Measurements from ENCODE around the gene POU2F1. TPM values are rescaled to one million over a fixed set of nuclear protein-coding genes. Genes with fewer than 3 reads are reported as not detected.

Gene POU2F1
- total and polyA plus RNA-seq, 2 donors (not counting 3 experiments of a cell fraction or from before 2014, with no cell fraction given), result 6.0 to 12.9 TPM

GRCh38 chr1:167446966-167447365 lies 226.3 kb downstream of the POU2F1 start:
- DNase-seq (ENCODE audit: low read depth, low spot score) (no peak), FAIRE-seq (no peak)
- Histone ChIP-seq H2AFZ (ENCODE audit: low read depth, low read length) (no peak overlapping the region), H3K27me3 (ENCODE audit: control insufficient read depth in 2 of 2, insufficient read depth in 2 of 2, low read length in 2 of 2) (peaks cover 0 to 4% of the 10 kb centered on the region in 2 experiments), H3K9me1 (replicated peaks; ENCODE audit: control insufficient read depth, extremely low read depth, insufficient read depth, low read length) (no peaks in the 10 kb centered on the region), H4K20me1 (replicated peaks; ENCODE audit: control insufficient read depth, extremely low read depth, insufficient read depth, low read length) (no peaks in the 10 kb centered on the region), H3K4me3 (replicated peaks in 1 of 3; ENCODE audit: insufficient read depth in 1 of 3, low read depth in 1 of 3, low read length in 3 of 3) (no peak overlapping the region), H3K79me2 (ENCODE audit: control insufficient read depth, insufficient read depth, low read length) (no peaks in the 10 kb centered on the region), H3K27ac (ENCODE audit: insufficient read depth, low read depth, low read length) (no peak overlapping the region), H3K36me3 (ENCODE audit: control insufficient read depth in 2 of 2, extremely low read depth in 1 of 2, insufficient read depth in 2 of 2, low read length in 2 of 2) (no peaks in the 10 kb centered on the region), H3K9me3 (replicated peaks; ENCODE audit: control insufficient read depth, insufficient read depth, low read length) (no peaks in the 10 kb centered on the region), H3K9ac (replicated peaks; ENCODE audit: extremely low read depth, insufficient read depth, low read length) (no peak overlapping the region), H3K4me2 (ENCODE audit: insufficient read depth, low read length) (no peak overlapping the region), H3K4me1 (ENCODE audit: control insufficient read depth, extremely low read depth, insufficient read depth, low read length) (no peaks in the 10 kb centered on the region)
- intact Hi-C loops (cut with micrococcal nuclease), result loop anchor here (10.0 kb wide), 1 partner anchor 238 kb away; no protein-coding TSS in a partner anchor
- no peak for TF ChIP-seq MYC (IDR thresholded peaks at IDR 0.05; ENCODE audit: low read depth, low read length)
- no peak for TF ChIP-seq POLR2A (IDR thresholded peaks at IDR 0.05; ENCODE audit: low read depth, low read length)
- TF ChIP-seq FOS (IDR thresholded peaks at IDR 0.05; ENCODE audit: borderline replicate concordance, insufficient read depth, low read length), result no peak
- POLR2A ChIA-PET, result interaction anchor here (0.6 kb wide), 1 partner anchor 151 kb away, joined by 3 read pairs; no protein-coding TSS in a partner anchor
- BruUV-seq (replicated peaks), result no TSS peak
- dilution Hi-C loops (cut with MboI; ENCODE audit: extremely low pct_ligation_motif_present, low sequenced_read_pairs), result no loop called here
- CTCF ChIA-PET, result interaction anchor here (0.9 to 2.2 kb wide), 2 partner anchors 21 to 179 kb away, joined by 5 to 9 read pairs; no protein-coding TSS in a partner anchor

- ChIA-PET POLR2A (interaction anchor here (0.6 kb wide), 1 partner anchor 151 kb away, joined by 3 read pairs; no protein-coding TSS in a partner anchor), CTCF (interaction anchor here (0.9 to 2.2 kb wide), 2 partner anchors 21 to 180 kb away, joined by 5 to 9 read pairs; no protein-coding TSS in a partner anchor)
- Histone ChIP-seq H3K36me3 (ENCODE audit: control insufficient read depth in 2 of 2, extremely low read depth in 1 of 2, insufficient read depth in 2 of 2, low read length in 2 of 2) (no peaks in the 10 kb centered on the region), H3K4me2 (ENCODE audit: insufficient read depth, low read length) (no peak overlapping the region), H3K27ac (ENCODE audit: insufficient read depth, low read depth, low read length) (no peak overlapping the region), H2AFZ (ENCODE audit: low read depth, low read length) (no peak overlapping the region), H3K9me3 (replicated peaks; ENCODE audit: control insufficient read depth, insufficient read depth, low read length) (no peaks in the 10 kb centered on the region), H3K79me2 (ENCODE audit: control insufficient read depth, insufficient read depth, low read length) (no peaks in the 10 kb centered on the region), H4K20me1 (replicated peaks; ENCODE audit: control insufficient read depth, extremely low read depth, insufficient read depth, low read length) (no peaks in the 10 kb centered on the region), H3K27me3 (ENCODE audit: control insufficient read depth in 2 of 2, insufficient read depth in 2 of 2, low read length in 2 of 2) (peaks cover 0 to 4% of the 10 kb centered on the region in 2 experiments), H3K9me1 (replicated peaks; ENCODE audit: control insufficient read depth, extremely low read depth, insufficient read depth, low read length) (no peaks in the 10 kb centered on the region), H3K4me3 (replicated peaks in 1 of 3; ENCODE audit: insufficient read depth in 1 of 3, low read depth in 1 of 3, low read length in 3 of 3) (no peak overlapping the region), H3K4me1 (ENCODE audit: control insufficient read depth, extremely low read depth, insufficient read depth, low read length) (no peaks in the 10 kb centered on the region), H3K9ac (replicated peaks; ENCODE audit: extremely low read depth, insufficient read depth, low read length) (no peak overlapping the region)
- intact Hi-C loops (cut with micrococcal nuclease), result loop anchor here (10.0 kb wide), 1 partner anchor 237 kb away; no protein-coding TSS in a partner anchor
- BruUV-seq (replicated peaks), result no TSS peak
- DNase-seq (ENCODE audit: low read depth, low spot score), result no peak
- dilution Hi-C loops (cut with MboI; ENCODE audit: extremely low pct_ligation_motif_present, low sequenced_read_pairs), result no loop called here
- no peak for FAIRE-seq
- TF ChIP-seq POLR2AphosphoS5 (IDR thresholded peaks at IDR 0.05; ENCODE audit: insufficient read depth, low read depth, low read length), result no peak
- no peak for TF ChIP-seq MYC (IDR thresholded peaks at IDR 0.05; ENCODE audit: low read depth, low read length)
- TF ChIP-seq FOS (IDR thresholded peaks at IDR 0.05; ENCODE audit: borderline replicate concordance, insufficient read depth, low read length), result no peak
These were observed 226.9 kb downstream of the POU2F1 start for GRCh38 chr1:167447521-167448136.
